Spinal cord (tissue), 10 donors: ENCODE measurements around the gene GSTO1. TPM values are rescaled to one million over a fixed set of nuclear protein-coding genes. Genes with fewer than 3 reads are reported as not detected.

Source experiments
- DNase-seq, 6 donors: peaks; one replicate each; pipeline versions ENCODE4 v3.0.0 to v3.0.0-alpha.2; 2013 to 2015; ENCODE audit warnings: low spot score in 6 of 6, low read depth in 4 of 6
- H3K27ac ChIP-seq: one replicate; pipeline ENCODE4 v1.5.1; 2013; ENCODE audit warnings: low read depth, low read length, control low read depth
- H3K27me3 ChIP-seq: one replicate; pipeline ENCODE4 v1.6.1; 2013; ENCODE audit warnings: low read length; ENCODE audit not compliant: control insufficient read depth, insufficient read depth
- H3K36me3 ChIP-seq: one replicate; pipeline ENCODE4 v1.6.1; 2013; ENCODE audit warnings: low read length; ENCODE audit not compliant: control insufficient read depth, insufficient read depth
- H3K4me1 ChIP-seq: one replicate; pipeline ENCODE4 v1.6.1; 2013; ENCODE audit warnings: low read length; ENCODE audit not compliant: control insufficient read depth, insufficient read depth
- H3K4me3 ChIP-seq: one replicate; pipeline ENCODE4 v1.5.1; 2013; ENCODE audit warnings: low read depth, low read length, control low read depth
- H3K9me3 ChIP-seq: one replicate; pipeline ENCODE4 v1.6.1; 2013; ENCODE audit warnings: low read length; ENCODE audit not compliant: control insufficient read depth, insufficient read depth
- WGBS: methylation state at CpG from one replicate; pipeline ENCODE4 v1.1.5; 2013; ENCODE audit warnings: missing lambda C conversion rate; ENCODE audit not compliant: insufficient coverage; 5-methylcytosine and 5-hydroxymethylcytosine counted together
- polyA plus RNA-seq, 2 donors: library from polyadenylated mRNA; unstranded; fragments of 120-200 nt; gene quantifications; one replicate each; pipeline ENCODE4 v1.2.1, GENCODE V29; 2013; ENCODE audit not compliant: insufficient read length in 2 of 2
- total RNA-seq, 2 donors: library from RNA; depleted of rRNA in 1 of 2; stranded (reverse); fragments of 120-200 nt in 1 of 2; fragments of >200 nt in 1 of 2; gene quantifications; one replicate each; pipeline versions ENCODE4 v1.2.3 to v1.2.4, GENCODE V29; 2013 to 2014
- donor health status: healthy.

Gene GSTO1
- total and polyA plus RNA-seq, 4 donors = 45.9 to 65.6 (median 56.8) TPM

DNA sequence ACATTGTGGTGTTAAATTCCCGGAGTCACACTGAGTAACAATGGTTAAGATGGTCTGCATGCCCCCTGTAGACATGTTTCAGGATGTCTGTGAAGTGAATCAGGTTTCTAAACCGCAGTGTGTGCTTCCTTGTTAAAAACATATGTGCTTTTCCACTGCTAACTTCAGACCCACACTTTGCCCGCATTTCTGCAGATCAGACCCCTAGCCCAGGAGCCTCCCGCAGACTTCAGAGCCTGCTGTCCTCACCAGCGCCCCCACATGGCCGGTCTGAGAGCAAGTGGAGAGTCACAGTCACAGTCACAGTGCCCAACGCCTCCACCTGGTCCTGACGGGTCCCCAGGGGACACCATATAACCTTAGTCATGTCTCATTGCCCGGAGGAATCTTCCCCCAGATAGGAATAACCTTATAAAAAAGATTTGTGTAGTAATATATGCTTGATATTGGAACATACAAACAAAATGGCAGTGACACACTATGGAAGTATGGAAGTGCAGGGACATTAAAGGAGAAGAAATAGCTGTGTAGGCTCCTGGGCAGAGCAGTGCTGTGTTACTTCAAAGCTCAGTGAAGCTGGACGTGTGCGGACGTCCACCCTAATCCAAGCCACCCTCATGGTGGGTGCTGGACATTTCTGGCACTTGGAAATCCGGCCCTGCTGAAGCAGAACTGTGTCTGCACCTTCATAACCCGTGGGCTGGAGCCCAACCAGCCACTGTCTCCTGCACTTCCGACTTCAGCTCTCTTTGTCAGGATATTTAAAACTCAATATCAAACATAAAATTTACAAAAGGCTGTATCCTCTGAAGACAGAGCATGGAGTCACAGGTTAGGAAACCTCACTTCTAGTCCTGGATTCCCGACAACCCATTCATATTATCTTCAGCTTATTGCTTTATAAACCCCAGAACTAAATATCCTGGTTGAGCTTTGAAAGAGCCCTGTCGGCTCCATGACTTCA, 43.3 kb downstream of the GSTO1 start:
- no peak overlapping the region for H3K27ac ChIP-seq
- no peak for DNase-seq
- WGBS = 62% methylated on average over 12 of the region's 17 CpGs

DNA sequence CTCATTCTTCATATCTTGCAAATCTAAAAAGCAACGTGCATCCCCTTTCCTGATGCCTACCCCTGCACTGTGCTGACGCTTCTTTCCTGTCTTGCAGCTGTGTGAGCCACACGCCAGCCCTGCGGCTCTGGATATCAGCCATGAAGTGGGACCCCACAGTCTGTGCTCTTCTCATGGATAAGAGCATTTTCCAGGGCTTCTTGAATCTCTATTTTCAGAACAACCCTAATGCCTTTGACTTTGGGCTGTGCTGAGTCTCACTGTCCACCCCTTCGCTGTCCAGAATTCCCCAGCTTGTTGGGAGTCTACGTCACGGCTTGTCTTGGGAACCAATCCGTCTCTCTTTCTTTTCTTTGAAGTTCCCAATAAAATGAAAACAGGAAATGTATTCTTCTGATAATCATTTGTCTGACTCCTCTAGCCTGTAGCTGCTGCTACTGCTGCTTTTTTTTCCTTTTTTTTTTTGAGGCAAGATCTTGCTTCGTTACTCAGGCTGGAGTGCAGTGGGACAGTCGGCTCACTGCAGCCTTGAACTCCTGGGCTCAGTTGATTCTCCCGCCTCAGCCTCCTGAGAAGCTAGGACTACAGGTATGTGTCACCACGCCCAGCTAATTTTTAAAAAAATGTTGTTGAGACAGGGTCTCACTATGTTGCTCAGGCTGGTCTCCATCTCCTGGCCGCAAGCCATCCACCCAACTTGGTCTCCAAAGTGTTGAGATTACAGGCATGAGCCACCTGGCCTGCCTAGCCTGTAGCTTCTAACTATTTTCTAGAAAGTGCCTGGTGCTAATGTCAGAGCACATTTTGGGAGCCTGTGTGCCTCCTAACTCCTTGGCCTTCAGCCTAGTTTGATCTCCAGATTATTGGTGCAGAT, 44.6 kb downstream of the GSTO1 start:
- peaks cover 12% of the 10 kb centered on the region for H3K4me1 ChIP-seq
- WGBS = 65% methylated on average over 9 of the region's 13 CpGs
- no peak for DNase-seq

More for the DNA sequence above, 43.3 kb downstream of the GSTO1 start:
- Histone ChIP-seq H3K36me3 (no peaks in the 10 kb centered on the region), H3K4me3 (no peak overlapping the region), H3K4me1 (peaks cover 12% of the 10 kb centered on the region), H3K27me3 (no peaks in the 10 kb centered on the region), H3K9me3 (no peaks in the 10 kb centered on the region)

DNA sequence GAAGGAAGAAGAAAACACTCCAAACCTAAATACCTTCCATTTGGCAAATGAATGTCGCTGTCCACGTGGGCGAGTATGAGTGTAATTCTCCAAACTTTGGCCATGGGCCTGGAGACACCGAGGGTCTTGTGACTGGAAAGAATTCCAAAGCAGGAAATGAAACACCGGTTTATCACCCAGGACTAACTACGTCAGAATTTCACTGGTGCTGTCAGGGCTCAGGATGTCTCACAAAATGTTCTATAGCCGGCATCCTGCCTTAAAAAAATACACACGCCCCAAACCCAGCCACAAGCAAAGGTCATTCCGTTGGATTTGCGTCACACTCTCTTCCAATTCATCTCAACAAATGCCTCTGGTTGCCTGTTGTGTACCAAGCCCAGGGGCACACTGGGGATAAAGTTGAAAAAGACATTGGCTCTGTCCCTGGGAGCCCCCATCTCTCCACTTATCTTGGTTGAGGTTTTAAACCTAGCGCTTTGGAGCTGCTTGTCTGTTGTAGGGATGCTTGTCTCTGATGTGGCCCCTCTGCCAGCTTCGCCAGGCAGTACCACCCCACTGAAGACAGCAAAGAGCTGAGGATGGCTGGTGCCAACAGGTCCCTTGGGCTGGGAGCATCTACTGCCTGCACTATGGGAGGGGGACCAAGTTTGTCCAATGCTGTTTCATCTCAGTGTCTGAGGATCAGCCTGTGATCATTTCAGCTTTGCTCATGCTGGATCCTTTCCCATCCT, 45.5 kb downstream of the GSTO1 start:
- WGBS = 67% methylated on average over 11 of the region's 12 CpGs

More for the DNA sequence above, 44.6 kb downstream of the GSTO1 start:
- H3K27me3 ChIP-seq = no peaks in the 10 kb centered on the region
- no peak overlapping the region for H3K4me3 ChIP-seq
- H3K27ac ChIP-seq = peak overlapping the region; percentile 45
- peaks cover 3% of the 10 kb centered on the region for H3K9me3 ChIP-seq
- H3K36me3 ChIP-seq = no peaks in the 10 kb centered on the region

DNA sequence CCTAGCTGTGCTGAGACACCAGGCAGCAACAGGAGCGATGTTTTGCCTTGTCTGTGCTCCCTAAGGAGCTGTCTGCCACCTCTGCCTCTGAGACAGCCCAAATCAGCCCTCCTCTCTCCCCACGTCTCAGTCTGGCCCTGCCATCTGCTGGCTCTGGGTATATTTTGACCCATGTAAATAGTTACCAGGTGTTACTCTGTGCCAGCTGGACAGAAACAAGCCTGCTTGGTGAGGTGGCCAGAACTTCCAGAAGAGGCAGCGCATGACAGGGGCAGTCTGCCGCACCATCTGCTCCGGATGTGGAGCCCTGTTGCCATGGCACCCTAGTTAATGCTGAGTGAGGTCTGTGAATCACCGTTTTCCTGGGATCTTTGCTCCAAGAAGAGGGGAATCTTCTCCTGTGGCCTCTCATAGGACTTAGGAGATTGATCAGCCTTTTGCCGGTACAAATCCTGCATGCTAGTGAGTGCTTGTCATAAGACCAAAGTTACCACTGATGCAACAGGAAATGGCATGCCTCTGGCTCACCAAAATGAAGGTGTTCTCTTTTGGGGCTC, 46.1 kb downstream of the GSTO1 start:
- H3K27ac ChIP-seq = no peak overlapping the region
- WGBS = 27% methylated on average over 7 of the region's 7 CpGs
- peaks cover 16% of the 10 kb centered on the region for H3K4me1 ChIP-seq
- peak in 3 of 6 donors; percentile 54 to 95 (median 84) for DNase-seq
- no peak overlapping the region for H3K4me3 ChIP-seq
- no peaks in the 10 kb centered on the region for H3K27me3 ChIP-seq
- H3K36me3 ChIP-seq = no peaks in the 10 kb centered on the region
- H3K9me3 ChIP-seq = peaks cover 3% of the 10 kb centered on the region

More for the DNA sequence above, 45.5 kb downstream of the GSTO1 start:
- no peaks in the 10 kb centered on the region for H3K36me3 ChIP-seq
- H3K9me3 ChIP-seq = peaks cover 3% of the 10 kb centered on the region
- no peak overlapping the region for H3K4me3 ChIP-seq
- H3K27ac ChIP-seq = peak overlapping the region; percentile 45
- DNase-seq = no peak
- no peaks in the 10 kb centered on the region for H3K27me3 ChIP-seq
- H3K4me1 ChIP-seq = peaks cover 12% of the 10 kb centered on the region

DNA sequence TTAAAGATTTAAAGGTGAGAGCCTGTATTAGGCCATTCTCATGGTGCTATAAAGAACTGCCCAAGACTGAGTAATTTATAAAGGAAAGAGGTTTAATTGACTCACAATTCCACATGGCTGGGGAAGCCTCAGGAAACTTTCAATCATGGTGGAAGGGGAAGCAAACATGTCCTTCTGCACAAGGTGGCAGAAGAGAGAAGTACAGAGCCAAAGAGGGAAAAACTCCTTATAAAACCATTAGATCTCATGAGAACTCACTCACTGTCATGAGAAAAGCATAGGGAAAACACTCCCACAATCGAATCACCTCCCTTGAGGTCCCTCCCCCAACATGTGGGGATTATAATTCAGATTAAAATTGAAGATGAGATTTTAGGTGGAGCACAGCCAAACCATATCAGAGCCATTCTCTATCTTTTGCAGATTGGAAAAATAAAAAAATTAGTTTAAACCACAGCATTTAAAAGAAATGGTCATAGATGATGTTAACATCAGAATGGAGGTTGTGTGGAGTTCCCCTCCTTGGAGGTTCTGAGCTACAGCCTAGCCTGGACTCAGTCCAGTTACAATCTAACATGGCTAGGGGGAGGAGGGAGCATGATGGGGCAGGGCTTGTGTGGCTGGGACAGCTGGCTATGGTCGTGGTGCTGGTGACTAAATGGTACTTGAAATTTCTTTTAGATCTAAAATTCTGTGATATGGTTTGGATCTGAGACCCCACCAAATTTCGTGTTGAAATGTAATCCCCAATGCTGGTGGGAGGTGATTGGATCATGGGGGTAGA, 47.4 kb downstream of the GSTO1 start:
- Histone ChIP-seq H3K36me3 (no peaks in the 10 kb centered on the region), H3K4me3 (no peak overlapping the region), H3K27ac (no peak overlapping the region), H3K9me3 (peaks cover 3% of the 10 kb centered on the region), H3K4me1 (peaks cover 26% of the 10 kb centered on the region), H3K27me3 (no peaks in the 10 kb centered on the region)
- no peak for DNase-seq
- 88% methylated on average over 2 of the region's 3 CpGs for WGBS

DNA sequence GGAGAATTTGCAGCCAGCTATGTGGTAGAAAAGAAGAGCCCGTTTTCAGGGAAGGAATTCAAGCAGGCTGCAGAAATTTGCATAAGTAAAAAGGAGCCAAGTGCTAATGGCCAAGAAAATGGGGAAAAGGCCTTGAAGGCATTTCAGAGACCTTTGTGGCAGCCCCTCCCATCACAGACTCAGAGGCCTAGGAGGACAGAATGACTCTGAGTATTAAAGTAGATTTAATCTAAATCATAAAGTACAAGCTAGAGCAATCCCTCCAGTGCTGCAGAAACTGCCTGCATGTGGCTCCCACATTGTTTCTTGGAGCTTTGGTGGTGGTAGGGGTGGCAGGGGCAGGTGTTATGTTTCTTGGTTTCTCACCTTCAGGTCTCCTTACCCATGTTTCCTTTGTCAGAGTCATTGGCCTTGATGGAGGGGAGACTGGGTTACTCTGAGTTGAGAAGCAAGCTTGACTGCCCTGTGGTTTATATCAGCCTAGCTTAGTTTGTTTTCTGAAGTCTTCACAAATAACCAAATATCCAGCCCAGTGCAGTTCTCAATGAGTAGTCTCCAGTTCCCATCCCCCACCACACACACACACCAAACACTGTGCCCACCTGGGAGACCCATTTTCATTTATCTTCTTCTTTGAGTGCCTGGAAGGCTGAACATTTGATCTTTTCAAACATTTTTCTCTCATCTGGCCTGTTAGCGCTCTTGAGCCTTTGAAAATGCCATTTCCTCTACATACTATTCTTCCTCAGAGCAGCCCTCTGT, 49.1 kb downstream of the GSTO1 start:
- DNase-seq = no peak
- Histone ChIP-seq H3K27me3 (no peaks in the 10 kb centered on the region), H3K4me3 (no peak overlapping the region), H3K27ac (no peak overlapping the region), H3K4me1 (peaks cover 30% of the 10 kb centered on the region), H3K36me3 (no peaks in the 10 kb centered on the region), H3K9me3 (peaks cover 3% of the 10 kb centered on the region)
- 50% methylated on average over 2 of the region's 2 CpGs for WGBS

DNA sequence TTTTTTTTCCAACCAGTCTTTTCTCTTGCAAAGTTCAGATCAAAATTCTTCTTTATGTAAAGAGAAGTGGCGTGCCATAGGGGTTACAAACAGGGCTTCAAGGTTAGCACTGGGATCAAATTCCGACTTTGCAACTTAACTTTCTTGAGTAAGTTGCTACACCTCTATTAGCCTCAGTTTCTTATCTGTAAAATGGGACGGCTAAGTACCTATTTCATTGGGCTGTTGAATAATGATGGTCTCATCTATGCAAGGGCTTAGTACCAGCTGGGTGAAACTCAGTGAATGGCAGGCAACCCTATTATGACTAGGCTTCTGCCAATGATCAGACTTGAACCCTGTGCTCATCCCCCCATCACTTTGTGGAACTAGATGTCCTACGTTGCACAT, 49.7 kb downstream of the GSTO1 start:
- Histone ChIP-seq H3K27me3 (no peaks in the 10 kb centered on the region), H3K27ac (no peak overlapping the region), H3K4me3 (no peak overlapping the region), H3K9me3 (peaks cover 3% of the 10 kb centered on the region), H3K36me3 (no peaks in the 10 kb centered on the region), H3K4me1 (peaks cover 30% of the 10 kb centered on the region)
- DNase-seq = no peak
- no CpG with 5 or more reads among the region's 4 CpGs for WGBS

DNA sequence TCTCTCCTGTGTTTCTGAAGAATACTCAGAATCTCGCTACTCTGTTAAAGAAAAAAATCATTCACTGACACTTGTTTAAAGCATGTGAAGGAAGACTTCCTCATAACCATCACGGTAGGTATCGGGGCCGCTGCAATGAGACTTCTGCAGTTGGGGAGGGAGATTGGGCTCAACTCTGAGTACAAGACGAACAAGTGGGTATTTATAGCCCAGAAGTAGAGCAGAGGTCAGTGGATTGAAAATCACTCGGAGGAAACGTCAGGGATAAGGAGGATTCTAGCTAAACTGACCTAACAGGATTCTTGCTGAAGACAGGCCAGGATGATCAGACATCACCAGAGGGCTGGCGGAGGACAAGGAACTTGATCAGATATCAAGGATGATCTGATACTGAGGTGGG, 50.2 kb downstream of the GSTO1 start:
- H3K9me3 ChIP-seq = peaks cover 3% of the 10 kb centered on the region
- 70% methylated on average over 6 of the region's 8 CpGs for WGBS
- no peaks in the 10 kb centered on the region for H3K36me3 ChIP-seq
- H3K4me3 ChIP-seq = no peak overlapping the region
- H3K4me1 ChIP-seq = peaks cover 32% of the 10 kb centered on the region
- H3K27me3 ChIP-seq = no peaks in the 10 kb centered on the region
- no peak overlapping the region for H3K27ac ChIP-seq
- no peak for DNase-seq
